Thymus (tissue), 11 donors: Measurements from ENCODE around the gene CCDC68. TPM values are rescaled to one million over a fixed set of nuclear protein-coding genes. Genes with fewer than 3 reads are reported as not detected.

Experiments
- DNase-seq, 9 donors: peaks; one replicate each; pipeline ENCODE4 v3.0.0-alpha.2; 2013; ENCODE audit warnings: low spot score in 9 of 9, low read depth in 6 of 9, missing footprints in 1 of 9
- H3K27ac ChIP-seq, 2 donors: one replicate each; pipeline ENCODE4 v1.5.1; 2013; ENCODE audit warnings: control low read depth in 1 of 2, low read depth in 1 of 2, low read length in 1 of 2, mild to moderate bottlenecking in 1 of 2, moderate library complexity in 1 of 2
- H3K27me3 ChIP-seq, 2 donors: one replicate each; pipeline ENCODE4 v1.5.1; 2013; ENCODE audit warnings: low read length in 1 of 2; ENCODE audit not compliant: control insufficient read depth in 2 of 2, insufficient read depth in 1 of 2
- H3K36me3 ChIP-seq, 2 donors: one replicate each; pipeline ENCODE4 v1.5.1; 2013; ENCODE audit warnings: low read length in 1 of 2, mild to moderate bottlenecking in 1 of 2, moderate library complexity in 1 of 2; ENCODE audit not compliant: control insufficient read depth in 2 of 2, insufficient read depth in 2 of 2
- H3K4me1 ChIP-seq, 2 donors: one replicate each; pipeline ENCODE4 v1.5.1; 2013; ENCODE audit warnings: low read length in 2 of 2; ENCODE audit not compliant: control insufficient read depth in 2 of 2, insufficient read depth in 2 of 2
- H3K4me3 ChIP-seq, 2 donors: one replicate each; pipeline ENCODE4 v1.5.1; 2013; ENCODE audit warnings: low read length in 2 of 2, control low read depth in 1 of 2, mild to moderate bottlenecking in 1 of 2
- H3K9me3 ChIP-seq, 2 donors: one replicate each; pipeline ENCODE4 v1.5.1; 2013; ENCODE audit warnings: low read length in 1 of 2, mild to moderate bottlenecking in 1 of 2; ENCODE audit not compliant: control insufficient read depth in 2 of 2, insufficient read depth in 1 of 2
- WGBS: extraction: QIAGEN DNeasy Blood & Tissue Kit; methylation state at CpG from one replicate; pipeline ENCODE4 v1.1.7; 2013; 5-methylcytosine and 5-hydroxymethylcytosine counted together
- polyA plus RNA-seq: library from polyadenylated mRNA; stranded (reverse); fragments of 200-250 nt; gene quantifications from one replicate; pipeline ENCODE4 v1.2.3, GENCODE V29; 2013
- total RNA-seq: library from RNA; stranded (reverse); fragments of 120-200 nt; gene quantifications from one replicate; pipeline ENCODE4 v1.2.4, GENCODE V29; 2013
- donor health status: healthy.

The CCDC68 gene
- total and polyA plus RNA-seq, 2 donors, result 0.52 to 1.8 TPM

- H3K9me3 ChIP-seq, result no peaks in the 10 kb centered on the region
These were observed 59.0 kb downstream of the CCDC68 start for GRCh38 chr18:54900290-54900689.

DNA sequence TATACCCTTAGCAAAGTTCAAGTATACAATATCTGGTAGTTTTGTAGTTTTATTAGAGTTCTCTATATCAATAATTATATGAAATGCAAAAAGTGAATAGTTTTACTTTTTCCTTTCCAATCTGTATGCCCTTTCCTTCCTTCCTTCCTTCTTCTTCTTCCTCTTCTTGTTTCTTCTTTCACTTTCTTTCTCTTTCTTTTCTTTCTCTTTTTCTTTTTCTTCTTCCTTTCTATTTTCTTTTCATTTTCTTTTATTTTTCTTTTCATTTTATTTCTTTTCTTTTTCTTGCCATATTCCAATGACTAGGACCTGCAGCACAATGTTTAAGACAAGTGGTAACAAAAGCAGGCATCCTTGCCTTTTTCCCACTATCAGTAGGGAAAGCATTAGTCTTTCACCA lies 59.8 kb downstream of the CCDC68 start:
- no peaks in the 10 kb centered on the region for H3K27me3 ChIP-seq
- H3K36me3 ChIP-seq, result no peaks in the 10 kb centered on the region
- H3K27ac ChIP-seq, result no peak overlapping the region
- no peaks in the 10 kb centered on the region for H3K4me1 ChIP-seq
- no peak overlapping the region for H3K4me3 ChIP-seq
- H3K9me3 ChIP-seq, result no peaks in the 10 kb centered on the region
- no peak for DNase-seq

More at GRCh38 chr18:54900290-54900689, 59.0 kb downstream of the CCDC68 start:
- 95% methylated on average over 2 of the region's 2 CpGs for WGBS
- H3K27ac ChIP-seq, result no peak overlapping the region
- DNase-seq, result no peak
- no peaks in the 10 kb centered on the region for H3K27me3 ChIP-seq
- no peaks in the 10 kb centered on the region for H3K36me3 ChIP-seq
- no peaks in the 10 kb centered on the region for H3K4me1 ChIP-seq
- no peak overlapping the region for H3K4me3 ChIP-seq

DNA sequence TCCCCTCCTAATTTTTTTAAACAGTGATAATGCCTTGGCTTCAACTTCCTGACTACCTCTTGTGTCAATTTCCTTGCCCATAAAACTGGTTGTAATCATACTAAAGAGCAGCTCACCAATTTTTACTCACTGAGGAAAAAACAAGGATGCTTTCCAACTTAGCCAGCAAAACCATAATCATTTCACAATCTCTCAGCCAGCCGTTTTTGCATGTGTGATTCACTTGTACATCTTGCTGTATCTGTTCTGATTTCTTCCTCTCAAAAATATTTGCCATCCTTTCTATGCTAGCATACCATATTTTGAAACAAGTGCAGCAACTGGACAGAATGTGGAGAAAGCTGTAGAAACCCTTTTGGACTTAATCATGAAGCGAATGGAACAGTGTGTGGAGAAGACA lies 70.3 kb downstream of the CCDC68 start:
- Histone ChIP-seq H3K4me1 (no peaks in the 10 kb centered on the region), H3K9me3 (no peaks in the 10 kb centered on the region), H3K4me3 (no peak overlapping the region), H3K27ac (no peak overlapping the region), H3K36me3 (no peaks in the 10 kb centered on the region), H3K27me3 (no peaks in the 10 kb centered on the region)
- WGBS, result 93% methylated on average over 2 of the region's 2 CpGs
- no peak for DNase-seq

DNA sequence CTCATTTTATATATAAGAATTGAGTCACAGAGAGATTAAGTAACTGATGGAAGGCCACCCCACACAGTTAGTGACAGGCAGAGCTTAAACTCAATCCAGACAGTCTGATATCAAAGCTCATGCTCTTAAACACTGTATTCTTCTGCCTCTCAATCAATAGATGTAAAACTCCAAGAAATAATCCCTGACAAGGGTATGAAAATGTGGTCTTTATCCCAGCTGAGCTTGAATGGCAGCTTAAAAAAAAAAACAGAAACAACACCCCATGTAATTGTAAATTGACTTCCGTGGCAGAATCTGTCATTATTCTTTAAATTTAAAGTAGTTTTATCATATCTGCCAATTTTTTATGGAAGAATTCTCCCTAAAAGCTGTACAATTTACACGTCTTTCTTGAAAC lies 70.9 kb downstream of the CCDC68 start:
- no peak overlapping the region for H3K27ac ChIP-seq
- no peak for DNase-seq
- no peaks in the 10 kb centered on the region for H3K9me3 ChIP-seq
- H3K4me3 ChIP-seq, result no peak overlapping the region
- H3K36me3 ChIP-seq, result no peaks in the 10 kb centered on the region
- H3K27me3 ChIP-seq, result no peaks in the 10 kb centered on the region
- H3K4me1 ChIP-seq, result no peaks in the 10 kb centered on the region
- WGBS, result 95% methylated on average over 2 of the region's 2 CpGs

DNA sequence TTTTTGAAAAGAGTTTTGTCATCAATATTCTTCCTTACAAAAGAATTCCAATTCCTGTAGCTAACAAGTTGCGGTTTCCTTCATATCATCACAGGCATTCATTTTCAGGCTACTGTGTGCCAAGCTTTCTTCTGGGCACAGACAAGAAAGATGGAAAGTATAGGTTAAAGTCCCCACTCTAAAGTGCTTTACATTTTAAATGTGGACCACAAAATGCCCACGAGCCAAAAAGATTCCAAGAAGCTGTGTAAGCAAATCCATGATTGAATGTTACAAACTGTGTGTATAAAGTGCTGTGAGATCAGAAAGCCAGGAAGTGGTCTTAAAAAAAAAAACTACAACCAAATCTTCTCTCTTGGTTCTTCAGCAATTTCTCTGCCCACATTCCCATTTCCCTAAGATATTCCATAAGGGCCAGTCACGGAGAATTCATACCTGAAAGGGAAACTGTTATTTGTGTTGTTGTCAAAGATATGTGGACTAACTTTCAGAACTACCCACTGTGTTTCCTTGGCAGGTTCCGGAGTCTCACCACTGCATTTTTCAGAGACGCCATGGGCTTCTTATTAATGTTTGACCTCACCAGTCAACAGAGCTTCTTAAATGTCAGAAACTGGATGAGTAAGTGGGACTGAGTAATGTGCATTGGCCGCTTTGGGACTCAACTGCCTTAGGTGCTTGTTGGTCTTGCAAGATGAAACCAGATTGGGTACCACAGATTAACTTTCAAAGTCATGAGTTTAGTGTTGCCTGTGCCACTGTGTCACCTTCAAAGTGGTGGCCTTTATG lies 75.3 kb downstream of the CCDC68 start:
- 94% methylated on average over 6 of the region's 6 CpGs for WGBS
- Histone ChIP-seq H3K36me3 (no peaks in the 10 kb centered on the region), H3K4me1 (no peaks in the 10 kb centered on the region), H3K27me3 (no peaks in the 10 kb centered on the region), H3K4me3 (no peak overlapping the region), H3K9me3 (no peaks in the 10 kb centered on the region), H3K27ac (no peak overlapping the region)
- no peak for DNase-seq

DNA sequence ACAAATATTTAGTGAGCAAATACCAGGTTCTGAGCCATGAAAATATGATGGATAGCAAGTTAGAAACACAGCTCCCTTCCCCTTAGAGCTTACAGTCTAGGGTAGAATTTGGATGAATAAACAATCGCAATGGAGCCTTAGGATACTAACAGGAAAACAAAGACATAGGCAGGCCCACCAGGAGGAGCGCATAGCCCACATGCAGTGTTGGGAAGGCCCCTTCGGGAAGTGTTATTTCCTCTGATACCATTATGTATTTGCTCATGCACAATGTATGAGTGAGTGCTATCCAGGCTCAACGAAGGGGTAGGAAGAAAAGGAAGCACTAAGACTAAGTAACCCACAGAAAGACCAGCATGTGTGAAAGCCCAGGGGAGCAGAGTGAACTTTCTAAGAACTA lies 76.9 kb downstream of the CCDC68 start:
- no peaks in the 10 kb centered on the region for H3K4me1 ChIP-seq
- no peaks in the 10 kb centered on the region for H3K9me3 ChIP-seq
- no peak overlapping the region for H3K27ac ChIP-seq
- no peaks in the 10 kb centered on the region for H3K36me3 ChIP-seq
- no peaks in the 10 kb centered on the region for H3K27me3 ChIP-seq
- DNase-seq, result no peak
- 96% methylated on average over 4 of the region's 4 CpGs for WGBS
- no peak overlapping the region for H3K4me3 ChIP-seq

GRCh38 chr18:54881229-54881768 lies 78.0 kb downstream of the CCDC68 start:
- no peaks in the 10 kb centered on the region for H3K27me3 ChIP-seq
- no peaks in the 10 kb centered on the region for H3K4me1 ChIP-seq
- DNase-seq, result no peak
- H3K36me3 ChIP-seq, result no peaks in the 10 kb centered on the region
- no peak overlapping the region for H3K4me3 ChIP-seq
- 95% methylated on average over 6 of the region's 6 CpGs for WGBS
- no peaks in the 10 kb centered on the region for H3K9me3 ChIP-seq
- H3K27ac ChIP-seq, result no peak overlapping the region

- H3K27me3 ChIP-seq, result no peaks in the 10 kb centered on the region
- 87% methylated on average over 5 of the region's 5 CpGs for WGBS
- DNase-seq, result no peak
- no peak overlapping the region for H3K27ac ChIP-seq
- H3K9me3 ChIP-seq, result no peaks in the 10 kb centered on the region
- no peaks in the 10 kb centered on the region for H3K36me3 ChIP-seq
- no peaks in the 10 kb centered on the region for H3K4me1 ChIP-seq
- no peak overlapping the region for H3K4me3 ChIP-seq
These were observed 78.7 kb downstream of the CCDC68 start for GRCh38 chr18:54880395-54881105.

GRCh38 chr18:54879691-54880090 lies 79.6 kb downstream of the CCDC68 start:
- no peak for DNase-seq
- Histone ChIP-seq H3K4me3 (no peak overlapping the region), H3K27ac (no peak overlapping the region), H3K36me3 (no peaks in the 10 kb centered on the region), H3K27me3 (no peaks in the 10 kb centered on the region), H3K4me1 (no peaks in the 10 kb centered on the region), H3K9me3 (no peaks in the 10 kb centered on the region)
- WGBS, result 95% methylated on average over 4 of the region's 4 CpGs
